OCI-LY7 (cell line): Measurements from ENCODE around the gene COA3. TPM values are rescaled to one million over a fixed set of nuclear protein-coding genes. Genes with fewer than 3 reads are reported as not detected.

Source experiments
- BruUV-seq: library from RNA; stranded (reverse); fragments of 400-500 nt; replicated peaks from 2 replicates; lab custom pipeline; 2021; lab: Mats Ljungman, UMichigan
- CTCF ChIA-PET: fragments of 300-600 bp; sonication (Branson Sonifier 250); formaldehyde crosslinking; loops from one replicate; lab custom pipeline; 2022; ENCODE audit warnings: antibody characterized with exemption; ENCODE audit not compliant: unreplicated experiment; lab: Charles Lee
- POLR2A ChIA-PET: fragments of 300-600 bp; sonication (Branson Sonifier 250); formaldehyde crosslinking; loops from one replicate; lab custom pipeline; 2022; ENCODE audit warnings: antibody characterized with exemption; lab: Charles Lee
- DNase-seq: peaks from one replicate; pipeline ENCODE4 v3.0.0-alpha.2; 2015; ENCODE audit warnings: low spot score
- H2AFZ ChIP-seq: fragments of 200-600 bp; sonication (generic), shearing (Covaris generic); 2 replicates; pipeline ENCODE4 v1.6.1; 2014; ENCODE audit warnings: mild to moderate bottlenecking, antibody characterized with exemption, low read length, moderate library complexity
- H3K27ac ChIP-seq: fragments of 200-600 bp; sonication (generic); 2 replicates; pipeline ENCODE4 v1.5.1; 2014; ENCODE audit warnings: mixed run types, low read depth, mild to moderate bottlenecking, moderate library complexity, low read length, inconsistent platforms; ENCODE audit not compliant: poor library complexity, severe bottlenecking
- H3K36me3 ChIP-seq: fragments of 200-600 bp; sonication (generic); 2 replicates; pipeline ENCODE4 v1.6.1; 2014; ENCODE audit warnings: mild to moderate bottlenecking, antibody characterized with exemption, low read length, moderate library complexity, mixed read lengths; ENCODE audit not compliant: insufficient read depth
- H3K4me1 ChIP-seq: fragments of 200-600 bp; sonication (generic); 2 replicates; pipeline ENCODE4 v1.5.1; 2014; ENCODE audit warnings: mild to moderate bottlenecking, low read length; ENCODE audit not compliant: insufficient read depth, poor library complexity, severe bottlenecking
- H3K4me2 ChIP-seq: fragments of 200-600 bp; sonication (generic); 2 replicates; pipeline ENCODE4 v1.6.1; 2014; ENCODE audit warnings: mild to moderate bottlenecking, low read length
- H3K4me3 ChIP-seq: fragments of 200-600 bp; sonication (generic); 2 replicates; pipeline ENCODE4 v1.5.1; 2014; ENCODE audit warnings: mild to moderate bottlenecking, low read depth, low read length; ENCODE audit not compliant: poor library complexity, severe bottlenecking
- H3K79me2 ChIP-seq: fragments of 200-600 bp; sonication (generic); 2 replicates; pipeline ENCODE4 v1.6.1; 2016; ENCODE audit warnings: low read depth, mild to moderate bottlenecking, low read length, moderate library complexity, mixed read lengths; ENCODE audit not compliant: insufficient read depth
- H3K9me2 ChIP-seq: fragments of 200-600 bp; sonication (generic); 2 replicates; pipeline ENCODE4 v1.6.1; 2016; ENCODE audit warnings: mild to moderate bottlenecking, low read length, mixed read lengths; ENCODE audit not compliant: insufficient read depth
- H3K9me3 ChIP-seq: fragments of 200-600 bp; sonication (generic); 2 replicates; pipeline ENCODE4 v1.6.1; 2014; ENCODE audit warnings: mild to moderate bottlenecking, mixed run types, low read length, mixed read lengths
- H4K20me1 ChIP-seq: fragments of 200-600 bp; sonication (generic); 2 replicates; pipeline ENCODE4 v1.6.1; 2014; ENCODE audit warnings: mild to moderate bottlenecking, antibody characterized with exemption, low read length, moderate library complexity, mixed read lengths; ENCODE audit not compliant: insufficient read depth
- CTCF ChIP-seq: fragments of 200-600 bp; sonication (generic); conservative IDR thresholded peaks from 2 replicates; pipeline ENCODE4 v1.5.1; 2014; ENCODE audit warnings: mild to moderate bottlenecking, antibody characterized with exemption, low read length, moderate library complexity, mixed read lengths
- EZH2phosphoT487 ChIP-seq: fragments of 200-600 bp; sonication (generic); IDR thresholded peaks from 2 replicates; pipeline ENCODE4 v1.6.1; 2018; ENCODE audit warnings: low read depth, borderline replicate concordance, mild to moderate bottlenecking, mixed run types, antibody characterized with exemption, low read length, moderate library complexity, mixed read lengths
- intact Hi-C: fragments of 100-400 bp; cut with micrococcal nuclease; formaldehyde crosslinking; loops from one replicate; pipeline ENCODE4 v1.10.0; 2022; ENCODE audit not compliant: unreplicated experiment
- total RNA-seq, 2 experiments: library from RNA; depleted of rRNA in 1 of 2; stranded (reverse); fragments of >200 nt in 1 of 2; shearing (Covaris generic) in 1 of 2; gene quantifications; 2 replicates each; pipeline ENCODE4 v1.2.3, GENCODE V29; 2014 to 2022

COA3 gene
- total RNA-seq, 2 experiments from 2014 or later: 34.9 to 38.2 TPM

- Histone ChIP-seq H3K4me3 (no peak overlapping the region), H4K20me1 (no peaks in the 10 kb centered on the region), H3K27ac (no peak overlapping the region), H3K4me2 (no peak overlapping the region), H3K36me3 (peaks cover 26% of the 10 kb centered on the region), H2AFZ (no peak overlapping the region), H3K9me3 (no peaks in the 10 kb centered on the region), H3K9me2 (no peaks in the 10 kb centered on the region), H3K79me2 (no peaks in the 10 kb centered on the region), H3K4me1 (no peaks in the 10 kb centered on the region)
- no peak for DNase-seq
- intact Hi-C loops: no loop called here
- ChIA-PET POLR2A (no interaction called here), CTCF (no interaction called here)
- TF ChIP-seq CTCF: no peak
- TF ChIP-seq EZH2phosphoT487: no peak
- BruUV-seq: no TSS peak
Measured at GRCh38 chr17:42781639-42782165, 16.8 kb downstream of the COA3 start.

GRCh38 chr17:42780851-42781638, 17.5 kb downstream of the COA3 start:
- Histone ChIP-seq H2AFZ (no peak overlapping the region), H3K9me3 (no peaks in the 10 kb centered on the region), H3K27ac (no peak overlapping the region), H3K4me3 (no peak overlapping the region), H3K79me2 (no peaks in the 10 kb centered on the region), H3K4me1 (no peaks in the 10 kb centered on the region), H3K36me3 (peaks cover 31% of the 10 kb centered on the region), H3K9me2 (no peaks in the 10 kb centered on the region), H4K20me1 (no peaks in the 10 kb centered on the region), H3K4me2 (no peak overlapping the region)
- TF ChIP-seq CTCF: no peak
- TF ChIP-seq EZH2phosphoT487: no peak
- no peak for DNase-seq
- BruUV-seq: no TSS peak
- CTCF ChIA-PET: no interaction called here
- intact Hi-C loops: no loop called here
- POLR2A ChIA-PET: no interaction called here
